ENCODE results near the gene BANP.

- TF ChIP-seq CTCF (conservative IDR thresholded peaks at IDR 0.05) (no peak), ZFX (IDR thresholded peaks at IDR 0.05) (no peak)
Measured at GRCh38 chr16:88008840-88009239, 57.6 kb downstream of the BANP start.

All from C4-2B (cell line).